Gastroesophageal sphincter (tissue), 4 donors: ENCODE data around the gene CYB561D1. TPM values are rescaled to one million over a fixed set of nuclear protein-coding genes. Genes with fewer than 3 reads are reported as not detected.

Experiments used
- ATAC-seq: fragments of 150-250 bp; one replicate; pipeline ENCODE4 v1.9.1; 2016; ENCODE audit warnings: mild to moderate bottlenecking, moderate library complexity
- H3K27ac ChIP-seq, 4 donors: fragments of 200-600 bp; sonication (generic) in 3 of 4; 1 replicate in 3 of 4; 2 replicates in 1 of 4; pipeline ENCODE4 v1.5.1; 2016 to 2019
- H3K27me3 ChIP-seq: fragments of 200-600 bp; sonication (generic); one replicate; pipeline ENCODE4 v1.5.1; 2019
- H3K36me3 ChIP-seq, 2 donors: fragments of 200-600 bp; sonication (generic); one replicate each; pipeline ENCODE4 v1.5.1; 2019; ENCODE audit warnings: control low read depth in 1 of 2
- H3K4me1 ChIP-seq, 3 donors: fragments of 200-600 bp; sonication (generic); 1 replicate in 2 of 3; 2 replicates in 1 of 3; pipeline ENCODE4 v1.5.1; 2016 to 2019; ENCODE audit warnings: control low read depth in 2 of 3
- H3K4me3 ChIP-seq, 2 donors: fragments of 200-600 bp; sonication (generic); one replicate each; pipeline ENCODE4 v1.5.1; 2019; ENCODE audit warnings: mild to moderate bottlenecking in 1 of 2, moderate library complexity in 1 of 2
- H3K9me3 ChIP-seq, 3 donors: fragments of 200-600 bp; sonication (generic); one replicate each; pipeline ENCODE4 v1.5.1; 2017 to 2019; ENCODE audit warnings: control low read depth in 2 of 3
- EP300 ChIP-seq: sonication (generic); formaldehyde crosslinking; IDR thresholded peaks from one replicate; pipeline ENCODE4 v1.6.1; 2017; ENCODE audit warnings: antibody characterized with exemption, mild to moderate bottlenecking
- POLR2A ChIP-seq, 2 donors: fragments of 450-650 bp; IDR thresholded peaks; one replicate each; pipeline ENCODE4 v1.6.1; 2017; ENCODE audit warnings: antibody characterized with exemption in 2 of 2, mild to moderate bottlenecking in 2 of 2, moderate library complexity in 1 of 2
- POLR2AphosphoS5 ChIP-seq: sonication (generic); formaldehyde crosslinking; IDR thresholded peaks from one replicate; pipeline ENCODE4 v1.6.1; 2017; ENCODE audit warnings: antibody characterized with exemption
- WGBS, 2 donors: methylation state at CpG; one replicate each; pipeline ENCODE4 v1.1.5; 2018; ENCODE audit warnings: low coverage in 1 of 2; 5-methylcytosine and 5-hydroxymethylcytosine counted together
- total RNA-seq, 4 donors: library from RNA; depleted of rRNA; stranded (reverse); fragments of >200 nt; gene quantifications; one replicate each; pipeline ENCODE4 v1.1.0, GENCODE V29; 2016
- TF ChIP-seq, protein P1 (sequence below), 4 experiments: fragments of 200-600 bp in 2 of 4; fragments of 450-650 bp in 2 of 4; sonication (generic) in 1 of 4; IDR thresholded peaks; one replicate each; pipeline ENCODE4 v1.5.1; 2017 to 2019; ENCODE audit warnings: antibody characterized with exemption in 4 of 4, mild to moderate bottlenecking in 2 of 4, moderate library complexity in 2 of 4

Gene CYB561D1
- total RNA-seq, 4 donors from 2014 or later, result 8.3 to 15.9 (median 10.7) TPM

DNA sequence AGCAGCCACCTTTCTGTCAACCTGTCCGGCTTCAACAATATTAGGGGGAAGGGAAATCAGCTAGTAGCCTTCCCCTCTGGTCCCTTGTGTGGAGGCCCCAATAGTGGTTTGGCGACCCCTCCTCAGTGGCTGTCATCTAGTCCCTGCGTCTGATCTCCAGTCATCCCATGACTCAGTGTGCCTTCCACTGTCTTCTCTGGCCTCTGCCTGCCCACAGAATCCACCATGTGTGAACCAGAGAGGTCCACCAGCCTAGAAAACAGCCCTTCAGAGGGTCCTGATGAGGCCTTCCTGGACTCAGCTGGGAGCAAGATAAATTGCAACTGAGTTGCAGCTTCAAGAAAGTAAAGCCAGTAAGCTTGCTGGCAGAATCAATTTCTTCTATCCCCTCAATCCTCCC is 14.0 kb upstream of the CYB561D1 start:
- Histone ChIP-seq H3K36me3 (peaks cover 0 to 53% of the 10 kb centered on the region in 2 donors), H3K27ac (no peak overlapping the region), H3K4me1 (peaks cover 0 to 18% (median 7%) of the 10 kb centered on the region in 3 donors), H3K9me3 (no peaks in the 10 kb centered on the region), H3K27me3 (no peaks in the 10 kb centered on the region), H3K4me3 (no peak overlapping the region)
- TF ChIP-seq POLR2A (IDR thresholded peaks at IDR 0.05) (no peak), POLR2AphosphoS5 (no peak), EP300 (no peak)
- TF ChIP-seq, protein P1, sequence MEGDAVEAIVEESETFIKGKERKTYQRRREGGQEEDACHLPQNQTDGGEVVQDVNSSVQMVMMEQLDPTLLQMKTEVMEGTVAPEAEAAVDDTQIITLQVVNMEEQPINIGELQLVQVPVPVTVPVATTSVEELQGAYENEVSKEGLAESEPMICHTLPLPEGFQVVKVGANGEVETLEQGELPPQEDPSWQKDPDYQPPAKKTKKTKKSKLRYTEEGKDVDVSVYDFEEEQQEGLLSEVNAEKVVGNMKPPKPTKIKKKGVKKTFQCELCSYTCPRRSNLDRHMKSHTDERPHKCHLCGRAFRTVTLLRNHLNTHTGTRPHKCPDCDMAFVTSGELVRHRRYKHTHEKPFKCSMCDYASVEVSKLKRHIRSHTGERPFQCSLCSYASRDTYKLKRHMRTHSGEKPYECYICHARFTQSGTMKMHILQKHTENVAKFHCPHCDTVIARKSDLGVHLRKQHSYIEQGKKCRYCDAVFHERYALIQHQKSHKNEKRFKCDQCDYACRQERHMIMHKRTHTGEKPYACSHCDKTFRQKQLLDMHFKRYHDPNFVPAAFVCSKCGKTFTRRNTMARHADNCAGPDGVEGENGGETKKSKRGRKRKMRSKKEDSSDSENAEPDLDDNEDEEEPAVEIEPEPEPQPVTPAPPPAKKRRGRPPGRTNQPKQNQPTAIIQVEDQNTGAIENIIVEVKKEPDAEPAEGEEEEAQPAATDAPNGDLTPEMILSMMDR (IDR thresholded peaks at IDR 0.05), result no peak
- 80% methylated on average over 1 of the region's 3 CpGs; no CpG with 5 or more reads in 1 of the 2 donors for WGBS, 2 donors
- no peak for ATAC-seq

DNA sequence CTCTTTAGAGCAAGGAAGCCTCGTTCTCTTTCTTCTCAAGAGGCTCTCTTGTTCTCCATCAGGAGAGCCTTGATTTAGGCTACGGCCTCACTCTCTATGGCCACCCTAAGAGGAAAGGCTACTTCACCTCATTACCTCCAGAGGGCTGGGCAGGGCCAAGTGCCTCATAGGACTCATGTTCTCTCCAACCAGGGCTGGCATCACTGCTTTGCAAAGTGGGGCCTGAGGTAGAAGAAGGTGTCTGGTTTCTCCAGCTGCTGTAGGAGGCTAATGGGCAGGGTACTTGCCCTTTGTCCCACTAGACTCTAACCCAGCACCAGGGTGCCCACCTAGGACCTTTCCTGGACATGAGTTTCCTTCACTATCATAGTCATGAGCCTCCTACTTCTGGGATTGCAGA is 12.2 kb upstream of the CYB561D1 start:
- TF ChIP-seq POLR2A (IDR thresholded peaks at IDR 0.05) (no peak), EP300 (no peak), POLR2AphosphoS5 (no peak)
- TF ChIP-seq, protein P1 (IDR thresholded peaks at IDR 0.05), result no peak
- ATAC-seq, result no peak
- Histone ChIP-seq H3K36me3 (peaks cover 0 to 47% of the 10 kb centered on the region in 2 donors), H3K4me1 (peaks cover 0 to 24% (median 8%) of the 10 kb centered on the region in 3 donors), H3K9me3 (no peaks in the 10 kb centered on the region), H3K27ac (no peak overlapping the region), H3K4me3 (no peak overlapping the region), H3K27me3 (no peaks in the 10 kb centered on the region)
- 100% methylated on average over 1 of the region's 2 CpGs; no CpG with 5 or more reads in 1 of the 2 donors for WGBS, 2 donors

DNA sequence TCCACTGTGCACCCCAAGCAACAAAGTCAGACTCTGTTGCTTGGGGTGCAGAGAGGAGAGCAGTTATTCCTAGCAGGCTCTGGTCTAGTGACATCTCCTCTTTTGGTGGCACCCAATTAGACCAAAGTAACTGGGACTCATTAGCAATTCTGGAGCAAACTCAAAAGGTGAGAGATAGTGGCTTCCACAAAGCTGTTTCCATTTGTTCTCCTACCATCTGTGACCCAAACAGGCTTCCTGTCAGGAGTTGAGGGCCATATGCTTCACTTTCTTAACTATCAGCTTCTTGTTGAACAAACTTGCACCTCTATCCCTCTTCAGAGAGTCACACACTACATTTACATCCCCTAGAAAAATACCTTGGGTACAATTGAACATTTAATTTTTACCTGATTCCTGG is 11.7 kb upstream of the CYB561D1 start:
- Histone ChIP-seq H3K4me3 (no peak overlapping the region), H3K4me1 (peaks cover 0 to 24% (median 8%) of the 10 kb centered on the region in 3 donors), H3K36me3 (peaks cover 0 to 45% of the 10 kb centered on the region in 2 donors), H3K27me3 (no peaks in the 10 kb centered on the region), H3K27ac (no peak overlapping the region), H3K9me3 (no peaks in the 10 kb centered on the region)
- TF ChIP-seq EP300 (no peak), POLR2AphosphoS5 (no peak), POLR2A (IDR thresholded peaks at IDR 0.05) (no peak)
- TF ChIP-seq, protein P1 (IDR thresholded peaks at IDR 0.05), result no peak
- ATAC-seq, result no peak

DNA sequence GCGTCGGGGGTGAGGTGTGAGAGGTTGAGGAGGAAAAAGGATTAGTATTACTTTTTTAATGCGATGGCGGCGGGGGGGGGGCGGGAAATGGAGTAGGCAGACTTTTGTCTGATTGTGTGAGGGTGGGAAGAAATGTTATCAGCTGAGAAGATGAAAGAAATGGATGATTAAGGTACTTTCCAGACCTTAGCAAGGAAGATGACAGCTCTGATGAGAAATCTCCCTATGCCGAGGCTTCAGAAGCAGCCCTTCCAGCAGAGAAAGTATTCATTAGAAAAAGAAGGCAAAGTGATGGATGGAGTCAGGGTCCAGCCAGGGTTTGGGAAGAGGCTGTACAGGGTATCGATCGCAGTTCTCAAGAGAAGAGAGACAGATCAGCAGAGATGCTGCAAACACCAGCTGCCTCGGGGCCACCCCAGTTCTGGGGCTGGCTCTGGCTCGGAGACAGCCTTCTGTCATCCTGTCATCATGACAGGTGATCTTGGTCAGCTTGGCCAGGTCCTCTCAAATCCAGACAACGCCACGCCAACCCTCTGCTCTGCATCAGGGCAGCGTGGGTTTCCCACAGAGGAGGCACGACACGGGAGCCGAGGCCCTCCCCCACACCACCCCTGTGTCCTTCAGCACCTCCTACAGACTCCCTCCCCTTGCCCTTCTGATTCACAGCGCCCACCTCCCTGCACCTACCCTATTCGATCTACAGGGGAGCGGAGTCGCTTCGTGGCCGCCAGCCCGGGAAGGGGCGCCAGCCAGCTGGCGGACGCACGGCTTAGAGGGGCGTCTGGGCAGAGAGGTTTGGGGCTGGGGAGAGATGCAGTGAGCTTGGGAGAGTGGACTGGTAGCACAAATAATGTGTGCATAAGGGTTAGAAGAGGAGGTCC is 10.9 kb upstream of the CYB561D1 start:
- Histone ChIP-seq H3K36me3 (peaks cover 0 to 46% of the 10 kb centered on the region in 2 donors), H3K9me3 (no peaks in the 10 kb centered on the region), H3K4me3 (peak overlapping the region; percentile 45 to 74), H3K27me3 (no peaks in the 10 kb centered on the region), H3K27ac (peak overlapping the region in 3 of 4 donors; percentile 71 to 98 (median 95)), H3K4me1 (peaks cover 0 to 24% (median 8%) of the 10 kb centered on the region in 3 donors)
- no peak for TF ChIP-seq EP300
- no peak for TF ChIP-seq POLR2AphosphoS5
- no peak for TF ChIP-seq POLR2A (IDR thresholded peaks at IDR 0.05)
- TF ChIP-seq, protein P1 (IDR thresholded peaks at IDR 0.05), result no peak
- WGBS, 2 donors, result 9% methylated on average over 7 of the region's 29 CpGs; no CpG with 5 or more reads in 1 of the 2 donors
- ATAC-seq, result peak; percentile 32
